HG03025 (cell line): ENCODE measurements around the gene RPL26.

Experiments used
- ATAC-seq: cut with Tn5 transposase; IDR thresholded peaks from one replicate; pipeline ENCODE4 v1.9.1; 2021; ENCODE audit warnings: mild to moderate bottlenecking, moderate library complexity; ENCODE audit not compliant: unreplicated experiment, low FRiP score

RPL26 gene

DNA sequence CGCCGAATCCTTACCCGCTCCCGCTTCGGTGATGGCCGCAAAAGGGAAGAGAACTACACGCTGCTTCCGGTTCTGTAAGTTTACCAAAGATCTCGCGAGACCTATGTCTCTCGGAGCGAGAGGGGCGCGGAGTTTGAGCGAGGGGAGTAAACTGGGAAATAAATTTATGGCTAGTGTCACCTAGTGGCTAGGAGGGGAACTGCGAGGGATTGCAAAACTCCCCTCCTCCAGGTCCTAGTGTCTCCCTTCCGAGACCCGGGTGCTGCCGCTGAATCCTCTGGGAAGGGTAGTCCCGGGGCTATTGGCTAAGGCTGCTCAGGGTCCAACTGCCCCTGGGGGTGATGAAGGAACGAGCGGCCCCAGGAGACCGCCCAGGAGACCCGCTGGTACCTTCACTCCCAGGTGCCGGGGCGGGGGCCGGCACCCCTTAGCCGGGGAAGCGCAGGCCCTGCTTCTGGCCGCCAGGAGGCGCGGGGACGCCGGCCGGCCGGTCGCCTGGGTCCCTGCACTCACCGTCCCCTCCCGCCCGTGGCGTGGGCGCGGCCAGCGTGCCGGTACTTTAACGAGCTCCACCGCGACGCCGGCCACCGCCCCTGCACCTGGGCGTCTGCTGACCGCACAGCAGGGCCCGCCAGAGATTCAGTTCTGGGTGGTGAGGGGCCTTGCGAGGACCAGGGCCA, at the start of gene RPL26:
Gene RPL26 (minus strand): TSS at position 51 of the 680 bp plus-strand sequence. CDS start 883 bp downstream, outside the sequence.
- ATAC-seq: peak; percentile 82

DNA sequence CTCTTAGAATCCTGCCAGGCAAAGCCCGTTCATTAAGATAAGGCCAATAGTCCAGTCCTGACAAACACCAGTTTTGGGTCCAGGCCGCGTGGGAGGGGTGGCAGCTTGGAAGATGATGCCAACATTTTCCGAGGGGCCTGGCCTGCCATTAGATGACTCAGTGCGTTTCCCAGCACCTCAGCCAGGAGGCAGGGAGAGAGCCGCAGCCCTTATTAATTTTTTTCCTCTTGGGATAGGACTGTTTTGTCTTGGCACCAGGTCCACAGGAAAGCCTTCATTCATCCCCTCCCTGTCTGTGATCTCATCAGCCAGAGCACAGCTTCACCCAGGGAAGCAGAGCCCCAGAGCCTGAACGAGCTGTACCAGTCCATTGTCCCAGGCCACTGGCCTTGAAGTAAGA, 48.0 kb upstream of the RPL26 start:
- ATAC-seq: no peak

- ATAC-seq: no peak
These were observed 43.8 kb upstream of the RPL26 start for GRCh38 chr17:8426802-8427201.

GRCh38 chr17:8426094-8426720, 43.2 kb upstream of the RPL26 start:
- ATAC-seq: no peak

GRCh38 chr17:8421571-8421970, 38.6 kb upstream of the RPL26 start:
- no peak for ATAC-seq

GRCh38 chr17:8420041-8420934, 37.3 kb upstream of the RPL26 start:
- no peak for ATAC-seq

DNA sequence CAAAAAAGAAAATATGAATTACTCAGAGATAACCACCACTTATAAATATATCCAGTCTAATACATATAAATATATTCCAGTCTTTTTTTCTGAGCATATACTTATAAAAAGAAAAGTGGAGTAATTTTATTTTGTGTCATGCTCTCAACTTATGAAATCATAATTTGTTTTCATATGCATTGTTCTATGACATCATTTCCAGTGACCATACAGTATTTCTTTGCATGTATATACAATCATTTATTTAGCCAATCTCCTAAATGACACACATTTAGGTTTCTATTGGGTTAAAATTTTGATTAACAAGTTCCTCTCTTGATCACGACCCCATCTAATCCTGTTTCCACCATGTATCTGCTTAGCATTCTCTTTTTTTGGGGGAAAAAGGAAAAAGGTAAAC, 36.3 kb upstream of the RPL26 start:
- no peak for ATAC-seq

DNA sequence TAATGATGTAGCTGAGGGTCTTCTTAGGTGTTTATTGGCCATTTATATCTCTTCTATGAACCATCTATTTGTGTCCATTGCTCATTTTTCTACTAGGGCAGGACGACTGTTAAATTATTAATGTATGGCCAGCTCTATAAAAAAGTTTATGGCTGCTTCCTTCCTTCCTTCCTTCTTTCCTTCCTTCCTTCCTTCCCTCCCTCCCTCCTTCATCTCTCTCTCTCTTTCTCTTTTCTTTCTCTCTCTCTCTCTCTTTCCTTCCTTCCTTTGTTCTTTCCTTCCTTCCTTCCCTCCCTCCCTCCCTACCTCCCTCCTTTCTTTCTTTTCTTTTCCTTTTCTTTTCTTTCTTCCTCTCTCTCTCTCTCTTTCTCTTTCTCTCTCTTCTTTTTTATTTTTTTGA, 35.5 kb upstream of the RPL26 start:
- no peak for ATAC-seq

DNA sequence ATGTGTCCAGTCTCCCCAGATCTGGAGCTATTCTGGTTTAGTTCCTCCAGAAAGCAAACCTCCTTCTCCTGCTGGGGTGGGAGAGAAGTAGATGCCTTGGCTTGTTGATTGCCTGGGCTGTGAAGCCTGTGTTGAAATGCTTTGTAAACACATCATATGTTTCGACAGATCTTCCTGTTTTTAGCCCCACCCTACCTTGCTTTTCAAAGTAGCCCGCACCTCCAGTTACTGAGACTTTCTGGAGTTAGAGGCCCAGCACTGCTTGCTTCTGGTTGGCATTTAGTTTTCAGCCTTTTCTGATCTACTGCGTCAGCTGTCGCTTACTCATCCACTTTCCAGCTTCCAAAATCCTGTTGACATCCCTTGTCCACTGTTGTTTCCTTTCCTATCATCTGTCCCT, 34.8 kb upstream of the RPL26 start:
- no peak for ATAC-seq

DNA sequence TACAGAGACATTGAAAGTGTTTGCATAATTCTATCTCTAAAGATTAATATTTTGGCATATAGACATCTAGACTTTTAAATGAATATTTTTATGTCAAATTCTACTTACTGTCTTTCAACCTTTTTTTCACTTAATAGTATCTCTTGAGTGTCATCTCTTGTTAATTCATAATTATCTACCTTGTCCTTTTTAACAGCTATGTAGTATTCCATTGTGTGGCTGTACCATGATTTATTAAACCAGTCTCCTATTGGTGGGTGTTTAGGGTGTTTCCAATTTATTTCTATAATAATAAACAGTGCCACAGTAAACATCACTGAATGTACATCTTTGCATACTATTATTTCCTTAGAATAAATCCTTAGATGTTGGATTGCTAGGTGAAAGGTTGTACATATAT, 30.9 kb upstream of the RPL26 start:
- no peak for ATAC-seq

DNA sequence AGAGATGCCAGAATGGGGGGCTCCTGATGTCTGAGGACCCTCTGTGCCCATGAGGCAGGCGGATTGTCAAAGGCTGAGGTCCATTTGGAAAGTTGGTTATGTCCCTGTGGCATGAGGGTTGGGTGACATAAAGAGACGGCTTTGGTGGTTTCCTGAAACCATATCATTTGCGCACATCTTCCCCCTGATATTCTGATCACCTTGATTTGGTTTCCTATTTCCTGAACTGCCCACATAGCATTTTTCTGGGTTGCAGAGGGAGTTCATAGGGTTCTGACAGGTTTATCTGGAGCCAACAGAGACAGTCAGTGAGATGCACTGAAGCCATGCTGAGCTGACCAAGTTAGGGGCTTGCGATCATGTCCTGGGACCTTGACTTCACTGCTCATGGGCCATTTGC, 30.3 kb upstream of the RPL26 start:
- ATAC-seq: no peak

DNA sequence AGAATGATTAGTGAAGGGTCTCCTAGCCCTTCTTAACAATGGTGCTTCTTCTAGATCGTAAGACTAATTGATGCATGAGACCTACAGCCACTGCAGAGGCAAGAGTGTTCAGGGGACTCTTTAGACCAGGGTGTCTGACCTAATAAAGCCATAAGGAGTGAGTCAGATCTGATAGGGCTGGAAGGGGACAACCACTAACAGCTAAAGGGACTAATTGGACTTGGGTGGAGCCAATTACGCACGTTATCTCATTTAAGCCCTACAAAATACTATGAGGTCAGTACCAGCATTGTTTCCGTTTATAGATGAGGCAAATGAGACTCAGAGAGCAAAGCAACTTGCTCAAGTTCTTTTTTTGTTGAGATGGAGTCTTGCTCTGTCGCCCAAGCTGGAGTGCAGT, 29.1 kb upstream of the RPL26 start:
- no peak for ATAC-seq

- no peak for ATAC-seq
These were observed 27.9 kb upstream of the RPL26 start for GRCh38 chr17:8410883-8411238.

DNA sequence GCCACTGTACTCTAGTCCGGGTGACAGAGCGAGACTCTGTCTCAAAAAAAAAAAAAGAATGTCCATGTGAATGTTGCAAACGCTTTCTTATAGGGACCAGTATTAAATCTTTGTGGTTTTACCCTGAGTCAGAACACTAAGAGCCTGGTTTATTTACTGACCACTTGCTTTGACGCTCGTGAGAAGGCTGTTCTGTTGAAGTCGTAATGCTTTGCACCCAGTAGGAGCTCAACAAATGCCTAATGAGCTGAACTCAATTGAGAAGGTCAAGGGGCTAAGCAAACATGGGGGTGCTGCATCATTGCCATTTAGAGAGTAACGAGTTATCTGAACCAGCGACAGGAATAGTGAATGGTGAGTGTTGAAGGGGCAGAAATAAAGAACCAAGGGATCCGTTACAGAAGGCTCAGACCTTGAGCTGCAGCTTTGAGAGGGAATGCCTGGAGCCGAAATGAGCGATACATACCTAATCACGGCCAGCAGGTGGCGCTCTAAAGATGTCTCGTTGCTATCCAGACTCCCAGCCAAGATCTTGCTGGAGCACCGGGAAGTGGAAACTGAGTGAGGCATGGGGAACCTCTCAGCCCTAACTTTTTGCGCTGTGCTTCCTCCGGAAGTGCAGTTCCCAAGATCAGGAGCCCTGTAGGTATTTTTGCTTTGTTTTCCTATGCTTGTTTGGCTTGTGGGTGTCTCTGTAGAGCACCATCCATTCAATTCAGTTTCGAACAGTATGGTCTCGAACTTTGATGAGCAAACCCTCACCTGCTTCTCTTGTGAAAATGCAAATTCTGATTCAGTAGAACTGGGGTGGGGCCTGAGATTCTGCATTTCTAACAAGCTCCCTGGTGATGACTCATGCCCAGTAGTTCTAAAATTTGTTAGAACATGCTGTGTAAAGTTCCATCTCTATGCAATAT, 27.2 kb upstream of the RPL26 start:
- ATAC-seq: no peak

- ATAC-seq: no peak
These were observed 25.4 kb upstream of the RPL26 start for GRCh38 chr17:8408371-8408770.

DNA sequence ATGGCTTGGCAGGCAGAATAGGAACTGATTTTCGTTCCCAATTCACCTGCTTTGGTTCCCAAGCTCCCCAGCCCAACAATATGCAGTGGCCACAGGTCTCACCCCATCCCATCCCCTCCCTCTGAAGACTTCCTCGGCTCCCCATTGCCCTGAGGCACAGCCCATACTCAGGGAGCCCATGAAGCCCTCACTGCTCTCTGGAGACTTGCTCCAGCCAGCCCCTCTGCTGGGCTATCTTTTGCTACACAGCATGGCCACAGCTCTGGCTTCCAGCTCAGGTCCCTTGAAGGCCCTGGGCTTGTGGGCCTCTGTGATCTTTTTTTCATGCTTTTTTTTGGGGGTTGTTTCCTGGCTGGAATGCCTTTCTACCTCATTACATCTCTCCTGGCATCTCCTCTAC, 23.2 kb upstream of the RPL26 start:
- ATAC-seq: no peak

GRCh38 chr17:8405499-8406016, 22.6 kb upstream of the RPL26 start:
- ATAC-seq: no peak

- no peak for ATAC-seq
These were observed 20.0 kb upstream of the RPL26 start for GRCh38 chr17:8402921-8403536.

- no peak for ATAC-seq
These were observed 18.1 kb upstream of the RPL26 start for GRCh38 chr17:8401107-8401506.

GRCh38 chr17:8398980-8399379, 16.0 kb upstream of the RPL26 start:
- no peak for ATAC-seq
